Fibroblast of skin of back (primary cell): ENCODE measurements around the gene TTLL4.
"Not testable (repeated sequence)": the region's sequence is repeated elsewhere in the genome, so short reads cannot be mapped to it uniquely, and the experiment has no call there.

Experiments used
- DNase-seq: peaks from one replicate; pipeline ENCODE4 v3.0.0-alpha.2; 2013

The TTLL4 gene

GRCh38 chr2:218745559-218746469, 35.2 kb downstream of the TTLL4 start:
- no peak for DNase-seq

GRCh38 chr2:218746470-218746795, 35.8 kb downstream of the TTLL4 start:
- DNase-seq: no peak

- DNase-seq: no peak
These were observed 36.3 kb downstream of the TTLL4 start for GRCh38 chr2:218746960-218747359.

GRCh38 chr2:218748741-218749441, 38.3 kb downstream of the TTLL4 start:
- no peak for DNase-seq

- DNase-seq: no peak
These were observed 43.6 kb downstream of the TTLL4 start for GRCh38 chr2:218754201-218754600.

- DNase-seq: no peak
These were observed 44.1 kb downstream of the TTLL4 start for GRCh38 chr2:218754781-218755180.

GRCh38 chr2:218755198-218755566, 44.5 kb downstream of the TTLL4 start:
- DNase-seq: no peak

GRCh38 chr2:218755567-218756404, 45.2 kb downstream of the TTLL4 start:
- DNase-seq: no peak

- no peak for DNase-seq
These were observed 46.2 kb downstream of the TTLL4 start for GRCh38 chr2:218756599-218757377.

GRCh38 chr2:218761795-218762194, 51.2 kb downstream of the TTLL4 start:
- no peak for DNase-seq

GRCh38 chr2:218772759-218773158, 62.1 kb downstream of the TTLL4 start:
- DNase-seq: not testable (repeated sequence)

GRCh38 chr2:218773881-218774280, 63.2 kb downstream of the TTLL4 start:
- no peak for DNase-seq

- DNase-seq: no peak
These were observed 65.9 kb downstream of the TTLL4 start for GRCh38 chr2:218776488-218776887.

GRCh38 chr2:218777276-218777990, 66.8 kb downstream of the TTLL4 start:
- DNase-seq: no peak

GRCh38 chr2:218780046-218780445, 69.4 kb downstream of the TTLL4 start:
- no peak for DNase-seq

- no peak for DNase-seq
These were observed 70.4 kb downstream of the TTLL4 start for GRCh38 chr2:218780851-218781690.

- peak; percentile 13 for DNase-seq
These were observed 71.3 kb downstream of the TTLL4 start, which contains the start of gene CYP27A1 for GRCh38 chr2:218781691-218782527. TSS of gene CYP27A1 (plus strand) at chr2:218782147. CDS start at chr2:218782183, 36 bp downstream.

- DNase-seq: no peak
These were observed 71.9 kb downstream of the TTLL4 start for GRCh38 chr2:218782528-218782844.

- DNase-seq: no peak
These were observed 73.1 kb downstream of the TTLL4 start for GRCh38 chr2:218783688-218784087.

- DNase-seq: no peak
These were observed 74.5 kb downstream of the TTLL4 start for GRCh38 chr2:218785103-218785502.
